Measurements from ENCODE around the gene MAP2K7.

MAP2K7 gene

DNA sequence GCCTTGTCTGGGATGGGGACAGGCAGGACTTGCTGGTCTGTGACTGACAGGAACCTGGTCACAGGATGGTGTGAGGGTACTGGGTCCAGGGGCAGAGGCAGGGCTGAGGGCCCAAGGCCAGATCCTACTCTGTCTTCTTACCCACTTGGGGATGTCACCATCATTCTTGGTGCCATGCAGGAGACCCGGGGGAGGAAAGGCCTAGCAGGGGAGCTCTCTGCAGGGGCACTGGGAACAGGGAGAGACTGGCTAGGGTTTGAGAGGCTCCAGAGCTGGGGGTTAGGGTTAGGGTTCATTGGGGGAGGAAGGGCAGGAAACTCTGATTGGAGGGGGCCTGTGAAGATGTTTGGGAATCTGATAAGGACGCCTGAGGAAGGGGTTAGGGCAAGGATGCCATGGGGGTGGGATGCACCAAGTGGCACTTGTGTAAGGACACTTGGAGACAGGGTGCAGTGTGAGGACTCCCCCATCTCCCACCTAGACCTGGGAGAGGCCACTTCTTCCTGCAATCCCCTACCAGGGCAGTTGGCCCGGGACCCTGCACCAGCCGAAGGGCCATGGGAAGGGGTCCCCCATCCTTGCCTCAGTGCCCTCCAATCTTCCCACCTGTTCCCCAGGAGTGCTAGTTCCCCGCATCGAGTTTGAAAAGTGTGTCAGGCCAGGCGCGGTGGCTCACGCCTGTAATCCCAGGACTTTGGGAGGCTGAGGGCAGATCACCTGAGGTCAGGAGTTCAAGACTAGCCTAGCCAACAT, 36.4 kb upstream of the MAP2K7 start:
- DNase-seq (ENCODE audit: low spot score), result no peak

DNA sequence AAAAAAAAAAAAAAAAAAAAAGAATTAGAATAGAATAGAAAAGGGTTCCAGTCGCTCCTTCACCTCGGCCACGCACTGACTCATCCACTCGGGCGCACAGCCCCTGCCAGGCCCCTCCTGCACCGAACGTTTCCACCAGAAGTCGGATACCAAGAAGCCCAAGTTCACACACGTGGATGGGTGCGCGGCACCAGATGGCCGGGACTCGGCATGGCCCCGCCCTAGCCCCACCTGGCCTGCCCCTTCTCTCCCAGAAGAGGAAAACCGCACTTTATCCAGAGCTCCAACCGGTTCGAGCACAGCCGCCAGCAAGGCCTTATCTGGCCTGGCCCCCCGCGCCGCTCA, 35.4 kb upstream of the MAP2K7 start:
- DNase-seq (ENCODE audit: low spot score), result no peak

- peak; percentile 95 for DNase-seq (ENCODE audit: low spot score)
Measured at GRCh38 chr19:7868671-7869452, 34.8 kb upstream of the MAP2K7 start.

DNA sequence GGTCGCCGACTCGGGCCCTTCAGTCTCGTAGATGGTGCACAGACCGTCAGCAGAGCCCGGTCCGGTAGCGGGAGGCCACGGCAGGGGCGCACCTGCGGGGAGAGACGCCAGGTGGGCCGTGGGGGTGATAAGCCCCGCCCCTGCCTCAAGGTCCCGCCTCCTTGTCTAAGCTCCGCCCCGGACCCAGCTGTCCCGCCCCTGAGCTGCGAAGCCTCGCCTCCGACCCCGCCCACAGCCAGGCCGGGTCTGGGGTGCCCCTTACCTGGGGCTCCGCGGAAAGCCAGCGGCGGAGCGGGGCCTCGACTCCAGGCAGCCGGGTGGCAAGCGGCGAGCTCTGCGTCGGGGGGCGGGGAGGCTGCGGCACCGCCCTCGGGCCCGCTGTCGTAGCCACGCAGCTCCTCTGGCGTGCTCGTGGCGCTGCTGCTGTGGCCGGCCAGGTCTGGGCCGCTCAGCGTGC, 34.2 kb upstream of the MAP2K7 start:
- no peak for DNase-seq (ENCODE audit: low spot score)

GRCh38 chr19:7869910-7870511, 33.7 kb upstream of the MAP2K7 start:
- DNase-seq (ENCODE audit: low spot score), result peak; percentile 90

DNA sequence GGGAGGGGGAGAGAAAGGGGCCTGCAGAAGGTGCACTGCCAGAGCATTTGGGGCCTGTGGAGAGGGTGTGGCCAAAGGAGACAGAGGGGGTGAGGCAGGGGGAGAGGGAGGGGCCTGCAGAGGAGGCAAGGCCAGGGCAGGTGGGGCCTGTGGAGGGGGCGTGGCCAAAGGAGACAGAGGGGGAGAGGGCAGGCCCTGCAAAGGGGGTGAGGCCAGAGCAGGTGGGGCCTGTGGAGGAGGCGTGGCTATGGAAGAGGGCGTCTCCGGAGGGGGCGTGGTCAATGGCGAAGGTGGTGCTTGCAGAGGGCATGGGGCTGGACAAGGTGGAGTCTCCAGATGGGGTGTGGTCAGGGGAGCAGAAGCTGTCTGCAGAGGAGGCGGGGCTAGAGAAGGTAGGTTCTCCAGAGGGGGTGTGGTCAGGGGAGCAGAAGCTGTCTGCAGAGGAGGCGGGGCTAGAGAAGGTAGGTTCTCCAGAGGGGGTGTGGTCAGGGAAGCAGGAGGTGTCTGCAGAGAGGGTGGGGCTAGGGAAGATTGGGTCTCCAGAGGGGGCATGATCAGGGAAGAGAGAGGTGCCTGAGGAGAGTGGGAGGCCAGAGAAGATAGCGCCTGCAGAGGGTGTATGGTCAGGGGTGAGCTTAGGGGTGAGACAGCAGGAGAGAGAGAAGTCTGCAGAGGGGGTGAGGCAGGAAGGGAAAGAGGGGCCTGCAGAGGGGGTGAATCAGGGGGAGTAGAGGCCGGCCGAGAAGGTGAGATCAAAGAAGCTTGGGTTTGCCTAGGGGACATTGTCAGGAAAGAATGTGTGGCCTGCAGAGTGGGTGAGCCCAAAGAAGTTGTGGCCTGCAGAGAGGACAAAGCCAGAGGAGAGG, 32.9 kb upstream of the MAP2K7 start:
- DNase-seq (ENCODE audit: low spot score), result peak; percentile 98

- DNase-seq (ENCODE audit: low spot score), result peak; percentile 94
Measured at GRCh38 chr19:7871437-7872305, 32.0 kb upstream of the MAP2K7 start.

GRCh38 chr19:7872306-7873204, 31.1 kb upstream of the MAP2K7 start:
- DNase-seq (ENCODE audit: low spot score), result no peak

GRCh38 chr19:7873304-7874075, 30.2 kb upstream of the MAP2K7 start:
- DNase-seq (ENCODE audit: low spot score), result no peak

DNA sequence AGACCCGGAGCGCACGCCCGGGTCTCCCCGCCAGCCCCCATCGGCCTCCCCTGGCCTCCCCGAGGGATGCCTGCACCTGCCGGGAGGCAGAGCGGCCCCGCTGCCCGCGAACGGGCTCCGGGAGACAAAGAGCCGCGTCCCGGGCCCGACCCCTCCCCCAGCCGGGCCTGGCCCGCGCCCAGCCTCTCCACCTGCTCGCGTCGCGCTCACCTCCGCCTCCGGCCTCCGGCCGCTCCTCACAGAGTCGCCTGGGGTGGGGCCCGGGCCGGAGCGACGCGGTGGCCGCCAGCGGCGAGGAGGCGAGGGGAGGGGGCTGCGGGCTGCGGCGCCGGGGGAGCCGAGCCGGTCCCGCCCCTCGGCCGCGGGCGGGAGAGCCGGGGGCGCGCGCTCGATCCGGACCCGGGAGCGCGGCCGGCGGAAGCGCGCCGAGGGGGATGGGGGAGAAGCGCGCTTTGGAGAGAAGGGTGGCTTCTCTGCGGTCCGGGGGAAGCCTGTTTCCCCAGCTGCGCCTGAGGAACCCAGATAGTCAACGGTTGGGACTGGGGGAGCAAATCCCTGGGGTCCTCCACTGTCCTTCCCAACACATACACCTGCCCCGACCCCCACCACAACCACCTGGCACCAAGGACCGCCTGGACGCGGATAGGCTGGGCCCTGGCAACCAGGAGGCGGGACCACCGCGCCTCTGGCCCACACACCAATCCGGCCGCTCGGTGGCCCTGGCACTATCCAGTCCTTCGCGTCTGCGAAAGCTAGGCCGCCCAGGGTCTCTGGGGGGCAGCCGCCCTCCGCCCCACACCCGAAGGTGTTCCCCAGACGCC, 29.4 kb upstream of the MAP2K7 start, which contains the start of gene PRR36:
TSS of gene PRR36 (minus strand) at position 315 of the 821 bp plus-strand sequence. CDS start 701 bp downstream, outside the sequence.
- DNase-seq (ENCODE audit: low spot score), result no peak

GRCh38 chr19:7874897-7875273, 28.8 kb upstream of the MAP2K7 start:
- DNase-seq (ENCODE audit: low spot score), result no peak

DNA sequence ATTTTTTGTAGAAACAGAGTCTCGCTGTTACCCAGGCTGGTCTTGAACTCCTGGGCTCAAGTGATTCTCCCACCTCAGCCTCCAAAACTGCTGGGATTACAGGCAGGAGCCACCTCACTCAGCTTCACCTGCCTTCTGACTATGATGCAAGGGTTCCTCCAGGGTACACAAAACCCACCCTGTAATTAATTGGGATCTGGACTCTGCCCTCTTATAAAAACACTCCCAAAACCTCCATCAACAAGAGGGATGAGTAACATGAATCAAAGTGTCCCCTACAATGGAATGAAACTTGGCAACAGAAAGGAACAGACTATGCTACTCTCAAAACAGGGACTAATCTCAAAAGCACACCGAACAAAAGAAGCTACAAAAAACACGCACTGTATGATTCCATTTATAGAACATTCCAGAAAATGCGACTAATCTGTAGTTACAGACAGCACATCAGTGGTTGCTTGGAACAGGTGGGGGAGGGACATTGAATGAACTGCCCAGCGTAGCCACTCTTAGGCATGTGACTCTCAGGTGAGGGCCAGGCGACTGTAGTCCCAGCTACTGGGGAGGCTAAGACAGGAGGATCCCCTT, 26.3 kb upstream of the MAP2K7 start:
- DNase-seq (ENCODE audit: low spot score), result no peak

- DNase-seq (ENCODE audit: low spot score), result no peak
Measured at GRCh38 chr19:7879111-7879807, 24.4 kb upstream of the MAP2K7 start.

GRCh38 chr19:7879836-7880235, 23.8 kb upstream of the MAP2K7 start:
- DNase-seq (ENCODE audit: low spot score), result no peak

- no peak for DNase-seq (ENCODE audit: low spot score)
Measured at GRCh38 chr19:7881910-7882309, 21.8 kb upstream of the MAP2K7 start.

DNA sequence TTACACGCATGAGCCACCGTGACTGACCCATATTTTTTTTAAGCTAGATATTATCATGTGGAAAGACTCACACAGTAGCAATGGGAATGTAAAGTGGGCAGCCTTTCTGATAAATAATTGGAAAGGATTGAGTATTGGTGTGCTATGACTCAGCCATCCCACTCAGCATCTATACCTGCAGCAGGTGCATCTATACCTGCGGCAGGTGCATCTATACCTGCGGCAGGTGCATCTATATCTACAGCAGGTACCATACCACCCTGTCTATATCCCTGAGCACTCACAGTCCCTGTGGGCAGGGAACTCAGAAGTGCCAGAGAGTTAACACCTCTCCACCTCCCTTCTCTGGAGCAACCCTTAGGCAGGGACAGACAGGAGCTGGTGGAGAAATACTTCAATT, 20.6 kb upstream of the MAP2K7 start:
- DNase-seq (ENCODE audit: low spot score), result no peak

All from NAMALWA (cell line).